Myocyte (in vitro differentiated cells): Measurements from ENCODE around the gene RHEX. TPM values are rescaled to one million over a fixed set of nuclear protein-coding genes. Genes with fewer than 3 reads are reported as not detected.

Experiments
- DNase-seq: peaks from one replicate; pipeline ENCODE4 v3.0.0-alpha.2; 2012; ENCODE audit warnings: low read depth
- total RNA-seq: library from RNA; depleted of rRNA; stranded (reverse); fragments of >200 nt; gene quantifications from 2 replicates; pipeline ENCODE4 v1.2.3, GENCODE V29; 2014

RHEX gene
- total RNA-seq, 1 donor from 2014 or later = not detected

DNA sequence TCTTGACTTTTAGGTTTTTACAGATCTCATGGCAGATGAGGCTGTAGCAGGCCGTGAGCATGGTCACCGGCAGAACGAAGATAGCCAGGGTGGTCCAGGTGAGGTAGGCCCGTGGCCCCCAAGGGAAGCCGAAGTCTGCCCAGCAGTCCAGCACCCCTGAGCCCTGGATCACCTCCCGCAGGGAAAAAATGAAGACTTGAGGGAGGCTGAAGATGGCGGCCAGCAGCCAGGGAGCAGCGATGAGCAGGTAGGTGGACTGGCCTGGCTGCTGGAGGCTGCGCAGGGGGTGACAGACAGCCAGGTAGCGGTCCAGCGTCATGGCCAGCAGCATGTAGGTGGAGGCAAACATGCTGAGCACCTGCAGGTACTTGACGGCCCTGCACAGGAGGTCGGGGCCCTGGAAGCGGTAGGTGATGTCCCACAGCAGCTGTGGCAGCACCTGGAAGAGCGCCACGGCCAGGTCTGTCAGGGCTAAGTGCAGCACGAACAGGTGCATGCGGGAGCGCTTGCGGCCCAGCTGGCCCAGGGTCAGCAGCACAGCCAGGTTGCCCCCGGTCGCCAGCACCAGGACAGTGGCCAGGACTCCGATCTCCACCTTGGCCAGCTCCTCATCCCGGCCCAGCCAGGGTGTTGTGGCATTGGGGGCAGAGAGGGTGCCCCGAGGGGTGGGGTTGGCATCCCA is 63.4 kb downstream of the RHEX start:
- no peak for DNase-seq

GRCh38 chr1:206116873-206117150 is 63.8 kb downstream of the RHEX start:
- no peak for DNase-seq

DNA sequence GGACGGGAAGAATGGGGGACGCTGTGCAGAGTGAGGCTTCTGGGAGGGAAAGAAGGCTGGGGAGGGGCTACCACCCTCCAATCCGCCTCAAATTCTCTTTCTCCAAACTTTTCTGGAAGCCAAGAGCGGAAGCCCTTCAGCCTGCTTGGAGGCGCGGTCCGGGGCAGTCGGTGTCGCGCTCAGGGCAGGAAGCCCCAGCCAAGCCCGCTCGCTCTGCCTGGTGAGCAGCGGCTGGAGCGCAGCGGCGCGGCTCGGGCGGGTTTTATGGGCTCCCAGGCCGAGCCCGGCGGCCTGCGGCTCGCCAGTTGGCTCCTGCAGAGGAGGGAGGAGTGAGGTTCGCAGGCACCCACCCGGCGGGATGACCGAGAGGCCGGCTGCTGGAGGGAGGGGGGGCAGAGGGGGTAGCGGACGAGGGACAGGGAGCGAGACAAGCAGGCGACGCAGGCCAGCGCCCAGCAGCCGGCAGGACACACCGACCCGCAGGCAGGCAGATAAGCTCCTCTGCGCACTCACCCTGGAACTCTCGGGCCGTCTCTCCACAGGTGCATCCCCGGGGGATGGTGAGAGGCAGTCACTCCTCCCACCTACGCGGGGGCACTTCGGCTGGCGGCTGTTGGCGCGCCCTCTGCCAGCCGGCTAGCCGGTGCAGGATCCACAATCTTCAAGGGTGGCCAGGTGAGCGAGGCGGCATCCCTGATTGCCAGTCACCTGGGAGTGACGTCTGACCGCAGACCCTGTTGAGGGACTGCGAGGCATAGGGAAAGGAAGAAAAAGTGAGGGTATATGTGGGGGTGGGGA is 64.4 kb downstream of the RHEX start, which contains the start of gene AVPR1B:
TSS of gene AVPR1B (minus strand) at position 238 of the 798 bp plus-strand sequence. CDS start 498 bp downstream, outside the sequence.
- peak; percentile 54 for DNase-seq

DNA sequence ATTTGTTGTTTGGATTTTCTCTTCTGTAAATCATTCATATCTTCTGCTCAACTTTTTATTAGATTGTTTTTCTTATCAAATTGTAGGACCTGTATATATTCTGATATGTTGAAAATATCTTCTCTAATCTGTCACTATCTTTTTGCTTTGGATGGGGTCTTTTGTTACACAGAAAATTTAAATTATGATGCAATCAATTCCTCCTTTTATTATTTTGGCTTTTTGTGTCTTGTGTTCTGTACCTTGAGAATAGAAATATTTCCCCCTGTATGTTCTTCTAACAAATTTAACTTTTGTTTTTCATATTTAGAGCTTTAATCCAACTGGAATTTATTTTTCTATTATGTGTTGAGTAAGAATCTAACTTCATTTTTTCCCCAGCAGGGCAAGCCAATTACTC is 67.4 kb downstream of the RHEX start:
- no peak for DNase-seq

DNA sequence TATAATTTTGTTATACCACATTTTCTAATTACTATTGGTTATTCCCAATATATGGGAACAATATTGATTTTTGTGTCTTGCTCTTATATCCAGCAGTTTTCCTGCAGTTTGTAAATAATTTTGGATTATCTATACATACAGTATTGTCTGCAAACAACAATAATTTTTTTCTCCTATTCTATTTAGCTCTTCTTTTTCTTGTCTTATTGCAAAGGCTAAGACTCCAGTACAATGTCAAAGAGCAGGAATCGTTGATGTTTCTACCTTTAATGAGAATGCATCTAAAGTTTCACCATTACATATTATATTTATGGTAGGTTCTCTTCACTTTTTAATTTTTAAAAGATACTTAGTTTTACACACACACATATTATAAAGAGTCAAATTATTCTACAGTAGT is 68.3 kb downstream of the RHEX start:
- no peak for DNase-seq

- DNase-seq = no peak
Measured at GRCh38 chr1:206122686-206123085, 69.7 kb downstream of the RHEX start.

GRCh38 chr1:206125346-206125745 is 72.4 kb downstream of the RHEX start:
- no peak for DNase-seq

DNA sequence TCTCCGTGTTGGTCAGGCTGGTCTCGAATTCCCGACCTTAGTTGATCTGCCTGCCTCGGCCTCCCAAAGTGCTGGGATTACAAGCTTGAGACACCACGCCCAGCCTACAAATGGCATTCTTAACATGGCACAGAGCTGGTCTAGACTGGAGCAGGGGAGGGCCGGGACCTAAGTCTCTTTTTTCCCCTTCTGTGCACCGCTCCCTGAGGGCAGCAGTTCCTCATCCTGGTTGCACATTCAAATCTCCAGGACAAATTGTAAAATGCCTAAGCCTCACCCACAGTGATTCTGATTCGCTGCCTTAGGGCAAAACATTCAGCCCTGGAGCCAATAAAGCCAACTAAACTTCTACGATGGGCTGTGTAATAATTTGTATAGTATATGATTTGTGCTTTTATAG is 74.4 kb downstream of the RHEX start:
- DNase-seq = no peak

- DNase-seq = no peak
Measured at GRCh38 chr1:206128196-206128595, 75.2 kb downstream of the RHEX start.

GRCh38 chr1:206131037-206131436 is 78.1 kb downstream of the RHEX start:
- DNase-seq = no peak

DNA sequence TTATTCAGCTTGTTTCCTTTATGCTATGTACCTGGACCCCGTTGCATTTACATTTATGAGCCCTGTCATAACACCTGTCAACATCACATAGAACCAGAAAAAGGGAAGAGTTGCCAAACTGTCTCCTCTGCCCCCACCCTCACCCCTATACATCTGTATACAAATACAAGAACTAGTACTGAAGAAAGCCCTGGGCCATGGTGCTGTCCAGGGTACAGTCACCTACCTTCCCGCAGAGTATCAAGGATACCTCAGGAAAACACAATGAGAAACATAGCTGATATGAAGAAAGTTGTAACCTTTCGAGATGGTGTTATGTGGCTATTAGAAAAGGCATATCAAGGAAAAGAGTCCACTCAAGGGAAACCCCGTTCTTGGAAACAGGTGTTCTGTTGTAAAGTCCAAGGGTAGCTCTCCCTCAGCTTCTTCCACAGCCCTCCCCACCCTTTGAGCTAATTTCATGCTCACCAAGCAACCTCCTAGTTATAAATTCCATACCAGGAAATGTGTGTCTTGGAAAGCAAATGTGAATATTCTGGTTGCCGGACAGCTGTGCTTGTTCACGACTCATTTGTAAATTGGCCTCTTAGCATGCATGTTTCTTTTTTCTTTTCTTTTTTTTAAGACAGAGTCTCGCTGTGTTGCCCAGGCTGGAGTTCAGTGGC is 80.9 kb downstream of the RHEX start:
- no peak for DNase-seq

DNA sequence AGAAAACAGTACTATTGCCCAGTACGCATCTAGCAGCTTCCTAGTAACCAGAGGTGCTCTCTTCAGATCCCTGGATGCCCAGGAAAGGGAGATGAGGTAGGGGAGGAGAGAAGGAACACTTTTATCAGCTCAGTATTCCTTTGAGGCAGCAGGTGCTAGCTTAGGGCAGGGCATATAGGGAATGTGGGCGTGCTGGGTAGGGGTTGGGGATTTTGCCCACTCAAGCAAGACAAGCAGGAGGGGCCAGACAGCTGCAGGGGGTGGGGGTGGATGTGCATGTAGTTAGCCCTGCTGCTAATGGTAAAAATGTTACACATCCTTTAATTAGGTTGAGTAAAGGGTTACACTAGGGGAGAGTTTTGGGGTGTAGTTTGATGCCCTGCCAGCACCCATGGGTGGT is 82.3 kb downstream of the RHEX start:
- no peak for DNase-seq

GRCh38 chr1:206136241-206136640 is 83.3 kb downstream of the RHEX start:
- DNase-seq = no peak

GRCh38 chr1:206142011-206142410 is 89.0 kb downstream of the RHEX start:
- DNase-seq = no peak

DNA sequence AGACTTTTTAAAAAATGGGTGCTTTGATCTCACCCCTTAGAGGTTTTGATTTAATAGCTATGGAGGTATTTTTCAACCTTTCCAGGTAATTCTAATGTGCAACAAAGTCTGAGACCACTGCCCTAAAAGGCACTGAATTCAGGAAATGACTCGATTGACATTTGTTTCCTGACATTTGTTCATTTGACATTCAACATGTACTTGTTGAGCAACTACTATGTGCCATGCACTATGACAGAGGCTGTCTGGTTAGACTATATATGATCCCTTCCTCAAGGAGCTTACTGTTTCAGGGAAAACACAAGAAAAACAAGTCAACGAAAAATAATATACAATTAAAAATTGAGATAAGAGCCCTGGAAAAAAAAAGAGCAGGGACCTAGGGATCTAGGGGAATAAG is 89.8 kb downstream of the RHEX start:
- no peak for DNase-seq

- no peak for DNase-seq
Measured at GRCh38 chr1:206143537-206144172, 90.7 kb downstream of the RHEX start.

DNA sequence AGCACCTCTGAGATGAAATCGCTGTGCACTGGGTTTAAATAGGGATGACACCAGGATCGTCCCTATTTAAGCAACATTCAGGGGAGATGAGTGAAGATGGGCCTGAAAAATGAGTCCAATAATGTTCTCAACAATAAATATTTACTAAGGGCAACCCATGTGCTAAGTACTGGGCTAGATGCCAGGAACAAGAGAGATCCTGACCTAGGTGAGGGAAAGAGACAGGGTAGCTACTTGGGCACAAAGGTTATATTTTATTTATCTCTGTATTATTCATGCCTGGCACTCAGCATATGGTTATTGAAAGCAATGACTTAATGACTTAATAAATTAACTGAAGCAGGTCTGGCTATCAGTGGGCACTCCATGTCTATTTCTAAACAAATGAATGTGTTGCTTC is 91.6 kb downstream of the RHEX start:
- no peak for DNase-seq

DNA sequence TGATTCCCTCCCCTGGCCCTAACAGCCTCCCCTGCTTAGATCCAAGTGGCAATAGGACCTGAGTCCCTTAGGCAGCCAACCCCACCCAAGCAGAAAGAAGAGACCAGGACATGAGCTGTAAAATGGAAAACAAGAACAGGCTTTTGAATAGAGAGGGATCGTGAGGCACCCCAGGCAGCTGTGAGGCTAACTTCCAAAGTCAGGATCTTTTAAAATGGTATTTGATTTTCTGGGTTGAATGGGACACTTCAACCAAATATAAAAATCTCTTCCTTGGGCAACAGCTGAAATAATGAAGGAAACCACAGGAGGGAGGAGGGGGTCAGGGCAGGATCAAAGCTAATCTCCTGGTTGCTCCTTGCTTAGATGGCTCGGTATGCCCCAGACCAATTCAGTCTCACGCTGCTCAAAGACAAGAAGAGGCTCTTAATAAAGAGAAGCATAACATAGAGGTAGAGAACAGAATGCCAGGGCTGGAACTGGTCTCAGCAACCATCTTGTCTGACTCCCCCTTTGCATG is 92.9 kb downstream of the RHEX start:
- DNase-seq = peak; percentile 40
